GM18508 (cell line): ENCODE data around the gene AGBL5.

Source experiments
- ATAC-seq: cut with Tn5 transposase; IDR thresholded peaks from one replicate; pipeline ENCODE4 v1.9.1; 2021; ENCODE audit warnings: moderate number of reproducible peaks; ENCODE audit not compliant: insufficient read depth, unreplicated experiment

AGBL5 gene

GRCh38 chr2:27021253-27022049, 30.0 kb upstream of the AGBL5 start:
- no peak for ATAC-seq

GRCh38 chr2:27023740-27024139, 27.7 kb upstream of the AGBL5 start:
- ATAC-seq, result no peak

GRCh38 chr2:27024188-27024587, 27.3 kb upstream of the AGBL5 start:
- no peak for ATAC-seq

- ATAC-seq, result no peak
Observed at GRCh38 chr2:27024812-27025211, 26.7 kb upstream of the AGBL5 start.

- ATAC-seq, result no peak
Observed at GRCh38 chr2:27025281-27025800, 26.1 kb upstream of the AGBL5 start.

GRCh38 chr2:27025861-27026851, 25.3 kb upstream of the AGBL5 start:
- ATAC-seq, result no peak

- no peak for ATAC-seq
Observed at GRCh38 chr2:27027211-27027651, 24.2 kb upstream of the AGBL5 start.

- no peak for ATAC-seq
Observed at GRCh38 chr2:27029051-27029450, 22.4 kb upstream of the AGBL5 start.

GRCh38 chr2:27032495-27033252, 18.8 kb upstream of the AGBL5 start, which contains the start of gene TMEM214:
TMEM214 (plus strand) TSS chr2:27032965; CDS start chr2:27033016, 51 bp downstream.
- ATAC-seq, result no peak

GRCh38 chr2:27033253-27033852, 18.1 kb upstream of the AGBL5 start:
- no peak for ATAC-seq

- no peak for ATAC-seq
Observed at GRCh38 chr2:27038012-27038411, 13.5 kb upstream of the AGBL5 start.

- ATAC-seq, result no peak
Observed at GRCh38 chr2:27038631-27039339, 12.7 kb upstream of the AGBL5 start.

GRCh38 chr2:27039426-27039825, 12.0 kb upstream of the AGBL5 start:
- ATAC-seq, result no peak

GRCh38 chr2:27039871-27040270, 11.6 kb upstream of the AGBL5 start:
- no peak for ATAC-seq

GRCh38 chr2:27040282-27040681, 11.2 kb upstream of the AGBL5 start:
- ATAC-seq, result no peak

GRCh38 chr2:27041752-27042151, 9.7 kb upstream of the AGBL5 start:
- no peak for ATAC-seq

- ATAC-seq, result no peak
Observed at GRCh38 chr2:27042159-27042661, 9.3 kb upstream of the AGBL5 start.

- ATAC-seq, result no peak
Observed at GRCh38 chr2:27042985-27043634, 8.4 kb upstream of the AGBL5 start.
